RKO (cell line): ENCODE measurements around the gene COBLL1.

Source experiments
- DNase-seq: peaks from one replicate; pipeline ENCODE4 v3.0.0-alpha.2; 2016; ENCODE audit warnings: low spot score

Gene COBLL1

GRCh38 chr2:164852086-164852485, 10.5 kb upstream of the COBLL1 start:
- DNase-seq = no peak

- DNase-seq = no peak
Observed at GRCh38 chr2:164850235-164850634, 8.6 kb upstream of the COBLL1 start.

GRCh38 chr2:164849506-164849905, 7.9 kb upstream of the COBLL1 start:
- DNase-seq = no peak

- DNase-seq = no peak
Observed at GRCh38 chr2:164847981-164848741, 6.5 kb upstream of the COBLL1 start.

GRCh38 chr2:164847291-164847690, 5.7 kb upstream of the COBLL1 start:
- no peak for DNase-seq

- DNase-seq = no peak
Observed at GRCh38 chr2:164846276-164846675, 4.7 kb upstream of the COBLL1 start.

- no peak for DNase-seq
Observed at GRCh38 chr2:164843346-164843911, 1.8 kb upstream of the COBLL1 start.

- DNase-seq = no peak
Observed at GRCh38 chr2:164842624-164842966, 972 bp upstream of the COBLL1 start.

GRCh38 chr2:164840930-164841718, 499 bp downstream of the COBLL1 start:
- DNase-seq = peak; percentile 63

GRCh38 chr2:164840458-164840929, 1.1 kb downstream of the COBLL1 start:
- no peak for DNase-seq

GRCh38 chr2:164839914-164840457, 1.6 kb downstream of the COBLL1 start:
- DNase-seq = peak; percentile 69

GRCh38 chr2:164837807-164838206, 3.8 kb downstream of the COBLL1 start:
- DNase-seq = no peak

- no peak for DNase-seq
Observed at GRCh38 chr2:164836907-164837306, 4.7 kb downstream of the COBLL1 start.

GRCh38 chr2:164835302-164835701, 6.3 kb downstream of the COBLL1 start:
- DNase-seq = no peak

GRCh38 chr2:164831887-164832286, 9.7 kb downstream of the COBLL1 start:
- no peak for DNase-seq

- DNase-seq = no peak
Observed at GRCh38 chr2:164831180-164831579, 10.4 kb downstream of the COBLL1 start.

- no peak for DNase-seq
Observed at GRCh38 chr2:164826293-164827243, 15.1 kb downstream of the COBLL1 start.

- peak; percentile 33 for DNase-seq
Observed at GRCh38 chr2:164824872-164825271, 16.8 kb downstream of the COBLL1 start.

GRCh38 chr2:164823126-164823525, 18.5 kb downstream of the COBLL1 start:
- DNase-seq = no peak

GRCh38 chr2:164821338-164821737, 20.3 kb downstream of the COBLL1 start:
- DNase-seq = no peak
